Activated CD8-positive, alpha-beta memory T cell treated with anti-CD3 and anti-CD28 coated beads, Interleukin-2, amount 50 U/mL, for 1 hour (primary cell): ENCODE measurements around the gene TMEM132D.
"Not testable (repeated sequence)": the region's sequence is repeated elsewhere in the genome, so short reads cannot be mapped to it uniquely, and the experiment has no call there.

Experiments used
- DNase-seq: peaks from one replicate; pipeline ENCODE4 v3.0.0-alpha.2; 2020; ENCODE audit errors: extremely low read depth

The TMEM132D gene

DNA sequence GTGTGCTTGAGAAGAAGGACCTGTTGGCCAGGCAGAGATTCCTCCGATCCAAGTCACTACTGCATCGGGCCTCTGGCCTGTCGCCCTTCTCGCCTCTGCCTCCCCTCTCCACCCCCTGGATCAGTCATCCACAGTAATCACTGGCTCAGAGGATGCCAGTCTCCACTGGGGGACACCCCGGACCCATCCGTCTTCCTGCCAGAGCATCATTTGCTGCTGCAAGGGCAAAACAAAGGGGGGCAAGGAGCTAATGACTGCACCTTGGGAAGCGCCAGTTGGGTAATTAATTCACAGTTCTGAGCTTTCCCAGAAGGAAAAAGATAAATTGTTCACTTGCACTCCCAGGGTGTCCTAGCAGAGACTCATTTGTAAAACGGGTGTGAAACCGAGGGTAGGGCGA lies 835.1 kb downstream of the TMEM132D start:
- DNase-seq, result no peak

DNA sequence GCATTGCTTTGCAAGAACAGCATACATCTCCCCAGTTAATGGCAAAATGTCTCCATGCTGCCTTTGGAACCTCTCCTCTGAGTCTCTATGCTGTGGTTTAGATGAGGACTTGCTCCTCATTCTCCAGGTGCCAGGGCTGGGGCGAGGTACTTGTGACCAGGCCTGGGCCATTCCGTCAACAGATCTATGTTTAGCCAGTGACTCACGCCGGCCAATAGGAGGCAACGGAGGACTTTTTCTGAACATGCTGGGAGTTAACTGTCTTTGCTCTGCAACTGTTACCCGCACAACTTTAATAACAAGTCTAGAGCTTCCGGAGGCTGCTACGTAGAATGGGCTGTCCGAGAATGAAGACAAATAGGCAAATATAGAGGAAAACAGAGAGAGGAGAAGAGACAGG lies 836.3 kb downstream of the TMEM132D start:
- no peak for DNase-seq

DNA sequence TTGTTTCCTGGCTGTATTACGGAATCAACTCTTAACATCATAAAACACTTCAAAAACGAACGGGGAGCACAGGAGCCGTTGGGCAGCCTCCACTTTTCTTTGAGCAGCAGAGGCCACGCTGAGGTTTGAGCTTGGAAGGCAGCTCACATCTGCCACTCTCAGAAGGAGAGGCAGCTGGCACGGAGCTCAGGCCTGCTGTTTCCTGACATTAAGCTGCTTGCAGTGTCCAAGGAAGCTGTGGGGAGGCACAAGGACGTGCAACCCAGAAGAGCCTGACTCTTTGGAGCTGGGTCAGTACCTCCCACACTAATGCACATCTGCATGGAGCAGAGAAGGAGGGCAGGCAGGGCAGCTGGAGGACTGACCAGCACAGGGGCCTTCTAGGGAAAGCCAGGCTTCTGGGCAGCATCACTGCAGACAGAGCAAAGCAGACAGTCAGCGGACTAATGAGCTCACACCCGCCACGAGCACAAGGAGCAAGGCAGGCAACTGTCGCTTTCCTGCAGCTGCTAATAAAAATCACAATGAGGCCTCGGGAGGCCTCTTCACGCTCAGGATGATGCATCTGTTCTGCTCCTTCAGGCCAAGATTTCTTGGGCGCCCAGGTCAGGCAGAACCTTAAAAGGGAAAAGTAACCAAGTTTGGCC lies 839.5 kb downstream of the TMEM132D start:
- DNase-seq, result no peak

DNA sequence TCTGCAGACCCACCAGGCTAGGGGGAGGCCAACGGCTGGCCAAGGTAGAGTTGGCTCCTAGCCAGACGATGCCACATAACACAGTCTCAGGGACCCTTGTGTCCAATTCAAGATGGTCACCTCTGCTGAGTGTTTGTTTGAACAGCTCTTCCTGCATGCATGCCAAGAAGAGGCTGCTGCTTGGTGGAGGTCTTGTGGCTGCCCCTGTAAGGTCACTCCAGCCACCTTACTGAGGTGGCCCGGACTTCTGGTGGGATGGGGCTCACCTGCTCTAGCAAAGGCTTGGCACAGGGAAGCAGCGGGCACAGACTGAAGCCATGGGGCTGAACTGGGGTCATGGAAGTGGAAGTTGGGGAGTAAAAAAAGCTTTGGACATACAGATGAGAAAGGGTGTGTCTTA lies 840.2 kb downstream of the TMEM132D start:
- DNase-seq, result no peak

DNA sequence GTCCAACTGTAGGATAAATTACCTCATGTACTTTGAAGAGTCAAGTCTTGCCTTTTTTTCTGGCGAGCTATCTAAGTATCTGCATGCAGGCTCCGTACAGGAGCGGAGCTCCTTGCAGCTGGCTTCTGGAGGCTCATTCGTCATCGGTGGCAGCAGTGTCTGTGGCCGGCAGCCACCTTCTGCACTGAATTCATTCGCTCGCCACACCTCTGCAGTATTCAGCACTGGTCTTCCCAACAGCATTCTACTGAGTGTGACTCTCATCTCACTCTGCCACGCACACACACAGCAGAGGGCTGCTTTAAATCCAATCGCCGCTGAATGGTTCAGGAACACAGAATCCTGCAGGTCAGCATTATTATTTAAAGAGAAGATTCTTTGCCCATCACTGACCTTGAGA lies 850.6 kb downstream of the TMEM132D start:
- no peak for DNase-seq

DNA sequence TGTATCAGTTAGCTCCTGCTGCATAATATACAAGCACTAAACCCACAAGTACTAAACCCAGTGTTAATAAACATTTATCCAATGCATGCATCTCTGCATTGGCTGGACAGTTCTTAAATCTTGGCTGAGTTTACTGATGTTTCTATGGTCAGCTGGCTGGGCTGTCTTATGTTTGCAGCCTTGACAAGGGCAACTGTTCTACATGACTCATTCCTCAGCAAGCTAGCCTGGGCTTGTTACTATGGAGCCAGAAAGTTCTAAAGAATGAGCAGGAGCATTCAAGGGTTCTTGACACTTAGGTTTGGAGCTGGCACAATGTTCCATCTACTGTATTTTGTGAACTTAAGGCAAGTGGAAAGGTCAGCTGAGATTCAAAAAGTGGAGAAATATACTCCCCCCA lies 851.5 kb downstream of the TMEM132D start:
- no peak for DNase-seq

DNA sequence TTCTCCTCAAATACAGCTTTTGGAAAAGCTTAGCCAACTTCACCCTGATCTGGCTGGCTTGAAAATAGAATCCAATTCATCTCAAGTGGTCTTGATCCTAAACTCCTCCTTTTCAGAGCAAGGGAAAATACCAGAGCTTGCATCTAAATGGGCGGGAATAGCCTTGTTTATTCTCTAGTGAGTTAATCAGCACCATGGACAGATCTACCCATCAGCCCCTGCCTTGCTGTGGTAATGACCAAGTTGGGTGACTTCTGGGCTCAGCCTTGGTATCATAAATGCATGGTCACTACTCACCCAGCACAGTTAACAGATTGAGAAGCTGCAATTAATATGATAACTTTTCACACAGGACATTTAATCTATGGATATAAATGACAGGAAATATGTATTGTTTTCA lies 853.9 kb downstream of the TMEM132D start:
- no peak for DNase-seq

DNA sequence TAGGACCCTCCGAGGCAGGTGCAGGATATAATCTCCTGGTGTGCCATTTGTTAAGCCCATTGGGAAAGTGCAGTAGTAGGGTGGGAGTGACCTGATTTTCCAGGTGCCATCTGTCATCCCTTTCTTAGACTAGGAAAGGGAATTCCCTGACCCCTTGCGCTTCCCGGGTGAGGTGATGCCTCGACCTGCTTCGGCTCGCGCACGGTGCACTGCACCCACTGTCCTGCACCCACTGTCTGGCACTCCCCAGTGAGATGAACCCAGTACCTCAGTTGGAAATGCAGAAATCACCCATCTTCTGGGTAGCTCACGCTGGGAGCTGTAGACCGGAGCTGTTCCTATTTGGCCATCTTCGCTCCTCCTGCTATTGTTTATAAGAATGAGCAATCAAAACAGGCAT lies 860.5 kb downstream of the TMEM132D start:
- DNase-seq, result not testable (repeated sequence)

DNA sequence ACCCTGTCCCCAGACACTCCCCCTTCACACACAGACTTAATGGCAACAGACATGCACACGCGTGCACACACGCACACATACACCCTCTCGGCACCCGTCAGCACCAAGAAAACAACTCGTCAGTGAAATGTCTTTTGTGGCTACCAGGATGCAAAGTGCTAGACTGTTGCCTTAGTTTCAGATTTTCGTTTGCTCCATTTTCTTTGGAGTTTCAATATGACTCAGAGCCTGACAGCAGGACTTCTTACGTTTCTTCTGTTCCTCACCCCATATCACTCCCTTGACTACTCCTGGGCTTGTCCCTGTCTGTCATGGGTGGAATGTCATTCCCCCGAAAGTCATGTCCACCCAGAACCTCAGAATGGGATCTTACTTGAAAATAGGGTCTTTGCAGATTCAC lies 867.7 kb downstream of the TMEM132D start:
- DNase-seq, result no peak

DNA sequence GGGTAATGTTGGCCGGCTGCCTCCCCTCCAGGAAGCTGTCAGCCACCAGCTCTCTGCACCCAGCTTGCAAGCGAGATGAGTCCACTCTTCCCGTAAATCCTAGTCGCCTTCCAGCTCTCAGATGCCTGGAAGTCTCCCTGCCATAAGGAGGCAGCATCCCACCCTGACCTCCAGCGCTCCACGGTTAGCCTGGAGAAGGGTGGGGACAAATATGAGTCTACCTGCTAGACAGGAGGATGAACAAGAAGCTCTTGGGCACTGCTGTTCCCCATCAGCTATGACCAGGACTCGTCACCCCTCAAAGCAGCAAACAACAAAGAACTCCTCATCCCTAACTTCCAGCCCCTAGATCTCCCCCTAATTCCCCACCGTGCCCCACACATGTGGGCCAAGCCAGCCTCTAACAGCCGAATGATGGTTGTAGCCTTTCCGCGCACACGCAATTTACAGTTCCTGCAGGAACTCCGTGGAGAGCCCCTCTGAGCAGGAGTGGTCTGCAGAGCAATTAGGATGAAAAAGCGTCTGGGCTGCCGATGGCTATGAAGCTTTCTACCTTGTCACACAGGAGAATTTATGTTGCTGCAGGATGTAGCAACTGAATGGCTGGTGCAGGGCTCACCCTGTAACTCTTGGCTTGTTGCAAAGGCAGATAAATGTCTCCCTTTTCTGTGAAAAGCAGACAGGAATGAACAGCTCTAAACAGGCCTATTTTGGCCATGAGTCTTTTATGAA lies 869.1 kb downstream of the TMEM132D start:
- no peak for DNase-seq

DNA sequence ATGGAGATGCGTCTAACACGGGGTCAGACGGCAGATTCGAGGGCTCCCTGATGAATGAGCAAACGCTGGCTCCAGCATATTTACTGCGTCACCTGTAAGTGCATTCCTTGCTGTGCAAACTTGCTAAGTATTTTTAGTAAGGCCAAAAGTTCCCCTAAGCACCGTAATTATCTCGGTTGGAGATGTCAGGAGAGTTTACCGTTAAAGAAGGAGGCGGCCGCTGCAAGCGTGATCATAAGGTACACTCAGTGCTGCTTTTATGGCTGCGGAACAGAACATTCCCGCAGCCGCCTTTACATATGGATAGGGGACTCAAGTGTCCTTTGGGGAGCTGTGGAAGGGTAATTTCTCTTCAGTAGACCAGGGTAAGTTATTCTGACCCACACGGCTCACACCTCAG lies 875.0 kb downstream of the TMEM132D start:
- DNase-seq, result no peak

DNA sequence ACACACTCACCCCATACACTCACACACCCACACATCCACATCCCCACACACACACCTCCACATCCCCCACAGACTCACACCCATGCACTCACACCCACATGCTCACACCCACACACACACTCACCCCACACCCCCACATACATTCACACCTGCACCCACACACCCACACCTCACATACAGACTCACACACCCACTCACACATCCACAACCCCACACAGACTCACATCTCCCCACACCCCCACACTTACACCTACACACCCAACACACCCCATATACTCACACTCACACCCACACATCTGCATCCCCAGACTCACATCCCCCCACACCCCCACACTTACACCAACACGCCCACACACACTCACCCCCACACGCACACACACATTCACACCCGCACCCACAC lies 878.8 kb downstream of the TMEM132D start:
- no peak for DNase-seq
